K562 (cell line): ENCODE data around the gene IL1R1.

Experiments used
- CTCF ChIP-seq, 3 experiments: IDR thresholded peaks in 2 of 3; conservative IDR thresholded peaks in 1 of 3; 2 replicates each; pipeline ENCODE4 v1.5.1; 2011 to 2012; ENCODE audit warnings: low read length in 3 of 3, mild to moderate bottlenecking in 3 of 3, control low read depth in 2 of 3, improper control_type of control experiment in 1 of 3, inconsistent platforms in 1 of 3, low read depth in 1 of 3, mixed read lengths in 1 of 3, moderate library complexity in 1 of 3; ENCODE audit not compliant: insufficient read depth in 2 of 3
- EZH2 ChIP-seq: IDR thresholded peaks from 2 replicates; pipeline ENCODE4 v1.6.1; 2012; ENCODE audit warnings: low read depth, mild to moderate bottlenecking, inconsistent platforms, low read length, borderline replicate concordance
- HES1 ChIP-seq: fragments of 450-650 bp; IDR thresholded peaks from 2 replicates; pipeline ENCODE4 v1.6.1; 2016; ENCODE audit warnings: low read depth, mild to moderate bottlenecking, moderate library complexity
- MYC ChIP-seq, 2 experiments: fragments of 250-450 bp in 1 of 2; sonication (Bioruptor Pico) in 1 of 2; IDR thresholded peaks; 2 replicates each; pipeline versions ENCODE4 v1.5.1 to v1.6.1; 2012 to 2021; ENCODE audit warnings: low read depth in 2 of 2, borderline replicate concordance in 1 of 2, improper control_type of control experiment in 1 of 2, low read length in 1 of 2, mild to moderate bottlenecking in 1 of 2, moderate library complexity in 1 of 2
- NRF1 ChIP-seq, 2 experiments: fragments of 450-650 bp; IDR thresholded peaks in 1 of 2; conservative IDR thresholded peaks in 1 of 2; 2 replicates each; pipeline ENCODE4 v1.6.1; 2014; ENCODE audit warnings: mild to moderate bottlenecking in 2 of 2
- POLR2A ChIP-seq: fragments of 450-650 bp; conservative IDR thresholded peaks from 2 replicates; pipeline ENCODE4 v1.6.1; 2016
- POLR2AphosphoS5 ChIP-seq: IDR thresholded peaks from 2 replicates; pipeline ENCODE4 v1.6.1; 2011; ENCODE audit warnings: mild to moderate bottlenecking, low read depth, low read length, moderate library complexity; ENCODE audit not compliant: control insufficient read depth, insufficient read depth
- SMAD4 ChIP-seq: fragments of 250-450 bp; sonication (Bioruptor Pico); conservative IDR thresholded peaks from 2 replicates; pipeline ENCODE4 v1.8.0; 2021; ENCODE audit warnings: inconsistent platforms, mild to moderate bottlenecking, moderate library complexity
- SMC3 ChIP-seq: conservative IDR thresholded peaks from 2 replicates; pipeline ENCODE4 v1.6.1; 2011; ENCODE audit warnings: low read depth, low read length, improper control_type of control experiment; ENCODE audit not compliant: insufficient read depth
- TF ChIP-seq, protein P1 (sequence below): fragments of 450-650 bp; formaldehyde crosslinking; IDR thresholded peaks from 2 replicates; pipeline ENCODE4 v1.4.0; 2020; ENCODE audit warnings: mild to moderate bottlenecking, moderate library complexity
- TF ChIP-seq, protein P2 (sequence below), 2 experiments: IDR thresholded peaks; 2 replicates each; pipeline ENCODE4 v1.6.1; 2011; ENCODE audit warnings: borderline replicate concordance in 1 of 2, control low read depth in 1 of 2, low read depth in 1 of 2, low read length in 1 of 2, mild to moderate bottlenecking in 1 of 2, mixed read lengths in 1 of 2, moderate library complexity in 1 of 2; ENCODE audit not compliant: insufficient read depth in 1 of 2, insufficient read length in 1 of 2, poor library complexity in 1 of 2, severe bottlenecking in 1 of 2; ENCODE audit errors: extremely low read depth in 1 of 2
- TF ChIP-seq, protein P3 (sequence below), 2 experiments: fragments of 450-650 bp; formaldehyde crosslinking in 1 of 2; IDR thresholded peaks; 2 replicates each; pipeline versions ENCODE4 v1.4.0 to v1.6.1; 2014 to 2020; ENCODE audit warnings: mild to moderate bottlenecking in 2 of 2, borderline replicate concordance in 1 of 2, low read depth in 1 of 2
- TF ChIP-seq, protein P4 (sequence below): fragments of 450-650 bp; IDR thresholded peaks from 2 replicates; pipeline ENCODE4 v1.7.1; 2018; ENCODE audit warnings: mild to moderate bottlenecking, low read depth; ENCODE audit not compliant: partially characterized antibody

GRCh38 chr2:102098756-102099155, 43.8 kb upstream of the IL1R1 start:
- no peak for TF ChIP-seq HES1
- TF ChIP-seq CTCF (IDR thresholded peaks at IDR 0.05 in 2 of 3, conservative IDR thresholded peaks at IDR 0.05 in 1 of 3; ENCODE audit: insufficient read depth in 2 of 3, low read depth in 1 of 3, low read length in 3 of 3): no peak
- no peak for TF ChIP-seq EZH2
- TF ChIP-seq, protein P1, sequence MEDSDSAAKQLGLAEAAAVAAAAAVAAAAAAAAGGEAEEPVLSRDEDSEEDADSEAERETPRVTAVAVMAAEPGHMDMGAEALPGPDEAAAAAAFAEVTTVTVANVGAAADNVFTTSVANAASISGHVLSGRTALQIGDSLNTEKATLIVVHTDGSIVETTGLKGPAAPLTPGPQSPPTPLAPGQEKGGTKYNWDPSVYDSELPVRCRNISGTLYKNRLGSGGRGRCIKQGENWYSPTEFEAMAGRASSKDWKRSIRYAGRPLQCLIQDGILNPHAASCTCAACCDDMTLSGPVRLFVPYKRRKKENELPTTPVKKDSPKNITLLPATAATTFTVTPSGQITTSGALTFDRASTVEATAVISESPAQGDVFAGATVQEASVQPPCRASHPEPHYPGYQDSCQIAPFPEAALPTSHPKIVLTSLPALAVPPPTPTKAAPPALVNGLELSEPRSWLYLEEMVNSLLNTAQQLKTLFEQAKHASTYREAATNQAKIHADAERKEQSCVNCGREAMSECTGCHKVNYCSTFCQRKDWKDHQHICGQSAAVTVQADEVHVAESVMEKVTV (CRISPR knock-in tag): no peak
- TF ChIP-seq NRF1 (conservative IDR thresholded peaks at IDR 0.05 in 1 of 2, IDR thresholded peaks at IDR 0.05 in 1 of 2): no peak
- no peak for TF ChIP-seq MYC (IDR thresholded peaks at IDR 0.05; ENCODE audit: low read depth, low read length)
- TF ChIP-seq MYC (CRISPR knock-in tag; IDR thresholded peaks at IDR 0.05; ENCODE audit: borderline replicate concordance, low read depth): no peak
- no peak for TF ChIP-seq POLR2A
- TF ChIP-seq, protein P2, sequence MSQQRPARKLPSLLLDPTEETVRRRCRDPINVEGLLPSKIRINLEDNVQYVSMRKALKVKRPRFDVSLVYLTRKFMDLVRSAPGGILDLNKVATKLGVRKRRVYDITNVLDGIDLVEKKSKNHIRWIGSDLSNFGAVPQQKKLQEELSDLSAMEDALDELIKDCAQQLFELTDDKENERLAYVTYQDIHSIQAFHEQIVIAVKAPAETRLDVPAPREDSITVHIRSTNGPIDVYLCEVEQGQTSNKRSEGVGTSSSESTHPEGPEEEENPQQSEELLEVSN (IDR thresholded peaks at IDR 0.05; ENCODE audit: borderline replicate concordance in 1 of 2, extremely low read depth in 1 of 2, insufficient read depth in 1 of 2, insufficient read length in 1 of 2, low read depth in 1 of 2, low read length in 1 of 2, poor library complexity in 1 of 2, severe bottlenecking in 1 of 2): no peak
- TF ChIP-seq POLR2AphosphoS5: no peak
- TF ChIP-seq, protein P3, sequence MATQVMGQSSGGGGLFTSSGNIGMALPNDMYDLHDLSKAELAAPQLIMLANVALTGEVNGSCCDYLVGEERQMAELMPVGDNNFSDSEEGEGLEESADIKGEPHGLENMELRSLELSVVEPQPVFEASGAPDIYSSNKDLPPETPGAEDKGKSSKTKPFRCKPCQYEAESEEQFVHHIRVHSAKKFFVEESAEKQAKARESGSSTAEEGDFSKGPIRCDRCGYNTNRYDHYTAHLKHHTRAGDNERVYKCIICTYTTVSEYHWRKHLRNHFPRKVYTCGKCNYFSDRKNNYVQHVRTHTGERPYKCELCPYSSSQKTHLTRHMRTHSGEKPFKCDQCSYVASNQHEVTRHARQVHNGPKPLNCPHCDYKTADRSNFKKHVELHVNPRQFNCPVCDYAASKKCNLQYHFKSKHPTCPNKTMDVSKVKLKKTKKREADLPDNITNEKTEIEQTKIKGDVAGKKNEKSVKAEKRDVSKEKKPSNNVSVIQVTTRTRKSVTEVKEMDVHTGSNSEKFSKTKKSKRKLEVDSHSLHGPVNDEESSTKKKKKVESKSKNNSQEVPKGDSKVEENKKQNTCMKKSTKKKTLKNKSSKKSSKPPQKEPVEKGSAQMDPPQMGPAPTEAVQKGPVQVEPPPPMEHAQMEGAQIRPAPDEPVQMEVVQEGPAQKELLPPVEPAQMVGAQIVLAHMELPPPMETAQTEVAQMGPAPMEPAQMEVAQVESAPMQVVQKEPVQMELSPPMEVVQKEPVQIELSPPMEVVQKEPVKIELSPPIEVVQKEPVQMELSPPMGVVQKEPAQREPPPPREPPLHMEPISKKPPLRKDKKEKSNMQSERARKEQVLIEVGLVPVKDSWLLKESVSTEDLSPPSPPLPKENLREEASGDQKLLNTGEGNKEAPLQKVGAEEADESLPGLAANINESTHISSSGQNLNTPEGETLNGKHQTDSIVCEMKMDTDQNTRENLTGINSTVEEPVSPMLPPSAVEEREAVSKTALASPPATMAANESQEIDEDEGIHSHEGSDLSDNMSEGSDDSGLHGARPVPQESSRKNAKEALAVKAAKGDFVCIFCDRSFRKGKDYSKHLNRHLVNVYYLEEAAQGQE (IDR thresholded peaks at IDR 0.05; ENCODE audit: borderline replicate concordance): no peak
- TF ChIP-seq, protein P3 (CRISPR knock-in tag; IDR thresholded peaks at IDR 0.05; ENCODE audit: low read depth): no peak
- TF ChIP-seq, protein P4, sequence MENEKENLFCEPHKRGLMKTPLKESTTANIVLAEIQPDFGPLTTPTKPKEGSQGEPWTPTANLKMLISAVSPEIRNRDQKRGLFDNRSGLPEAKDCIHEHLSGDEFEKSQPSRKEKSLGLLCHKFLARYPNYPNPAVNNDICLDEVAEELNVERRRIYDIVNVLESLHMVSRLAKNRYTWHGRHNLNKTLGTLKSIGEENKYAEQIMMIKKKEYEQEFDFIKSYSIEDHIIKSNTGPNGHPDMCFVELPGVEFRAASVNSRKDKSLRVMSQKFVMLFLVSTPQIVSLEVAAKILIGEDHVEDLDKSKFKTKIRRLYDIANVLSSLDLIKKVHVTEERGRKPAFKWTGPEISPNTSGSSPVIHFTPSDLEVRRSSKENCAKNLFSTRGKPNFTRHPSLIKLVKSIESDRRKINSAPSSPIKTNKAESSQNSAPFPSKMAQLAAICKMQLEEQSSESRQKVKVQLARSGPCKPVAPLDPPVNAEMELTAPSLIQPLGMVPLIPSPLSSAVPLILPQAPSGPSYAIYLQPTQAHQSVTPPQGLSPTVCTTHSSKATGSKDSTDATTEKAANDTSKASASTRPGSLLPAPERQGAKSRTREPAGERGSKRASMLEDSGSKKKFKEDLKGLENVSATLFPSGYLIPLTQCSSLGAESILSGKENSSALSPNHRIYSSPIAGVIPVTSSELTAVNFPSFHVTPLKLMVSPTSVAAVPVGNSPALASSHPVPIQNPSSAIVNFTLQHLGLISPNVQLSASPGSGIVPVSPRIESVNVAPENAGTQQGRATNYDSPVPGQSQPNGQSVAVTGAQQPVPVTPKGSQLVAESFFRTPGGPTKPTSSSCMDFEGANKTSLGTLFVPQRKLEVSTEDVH: no peak
- no peak for TF ChIP-seq SMAD4 (CRISPR knock-in tag)
- no peak for TF ChIP-seq SMC3
